ENCODE data around the gene UBR1.

UBR1 gene

GRCh38 chr15:42940527-42940926 is 165.3 kb downstream of the UBR1 start:
- Histone ChIP-seq H3K9me2 (ENCODE audit: low read depth, low read length) (no peaks in the 10 kb centered on the region), H3K4me1 (ENCODE audit: insufficient read depth, low read length, severe bottlenecking) (no peaks in the 10 kb centered on the region), H3K27ac (ENCODE audit: low read depth, low read length, poor library complexity, severe bottlenecking) (no peak overlapping the region), H3K79me2 (ENCODE audit: insufficient read depth, low read length) (no peaks in the 10 kb centered on the region), H4K20me1 (ENCODE audit: insufficient read depth, low read length) (no peaks in the 10 kb centered on the region), H3K4me3 (ENCODE audit: low read depth, low read length, poor library complexity, severe bottlenecking) (no peak overlapping the region), H3K36me3 (ENCODE audit: insufficient read depth, low read length) (peaks cover 19% of the 10 kb centered on the region), H3F3A (ENCODE audit: insufficient read depth, low read length) (no peaks in the 10 kb centered on the region), H3K27me3 (ENCODE audit: insufficient read depth, low read length) (no peaks in the 10 kb centered on the region), H2AFZ (ENCODE audit: low read length) (no peak overlapping the region), H3K4me2 (ENCODE audit: low read length) (no peak overlapping the region), H3K9me3 (ENCODE audit: low read length) (no peaks in the 10 kb centered on the region), H3K9ac (ENCODE audit: low read length) (no peak overlapping the region)
- TF ChIP-seq CTCF (IDR thresholded peaks at IDR 0.05; ENCODE audit: low read length), result no peak
- no peak for TF ChIP-seq EZH2 (IDR thresholded peaks at IDR 0.05; ENCODE audit: borderline replicate concordance, low read length)

- Histone ChIP-seq H3K27ac (ENCODE audit: low read depth, low read length, poor library complexity, severe bottlenecking) (no peak overlapping the region), H3K9me2 (ENCODE audit: low read depth, low read length) (no peaks in the 10 kb centered on the region), H3K4me3 (ENCODE audit: low read depth, low read length, poor library complexity, severe bottlenecking) (no peak overlapping the region), H3K9ac (ENCODE audit: low read length) (no peak overlapping the region), H2AFZ (ENCODE audit: low read length) (no peak overlapping the region), H3K4me1 (ENCODE audit: insufficient read depth, low read length, severe bottlenecking) (no peaks in the 10 kb centered on the region), H3K79me2 (ENCODE audit: insufficient read depth, low read length) (no peaks in the 10 kb centered on the region), H3K27me3 (ENCODE audit: insufficient read depth, low read length) (no peaks in the 10 kb centered on the region), H3F3A (ENCODE audit: insufficient read depth, low read length) (no peaks in the 10 kb centered on the region), H3K4me2 (ENCODE audit: low read length) (no peak overlapping the region), H3K36me3 (ENCODE audit: insufficient read depth, low read length) (peaks cover 12% of the 10 kb centered on the region; the same call in 1 of the 2 replicates), H4K20me1 (ENCODE audit: insufficient read depth, low read length) (no peaks in the 10 kb centered on the region), H3K9me3 (ENCODE audit: low read length) (no peaks in the 10 kb centered on the region)
- TF ChIP-seq EZH2 (IDR thresholded peaks at IDR 0.05; ENCODE audit: borderline replicate concordance, low read length) (no peak), CTCF (IDR thresholded peaks at IDR 0.05; ENCODE audit: low read length) (no peak)
These were observed 166.0 kb downstream of the UBR1 start for GRCh38 chr15:42939841-42940240.

- Histone ChIP-seq H3F3A (ENCODE audit: insufficient read depth, low read length) (no peaks in the 10 kb centered on the region), H3K79me2 (ENCODE audit: insufficient read depth, low read length) (no peaks in the 10 kb centered on the region), H4K20me1 (ENCODE audit: insufficient read depth, low read length) (no peaks in the 10 kb centered on the region), H3K27ac (ENCODE audit: low read depth, low read length, poor library complexity, severe bottlenecking) (no peak overlapping the region), H3K9me3 (ENCODE audit: low read length) (no peaks in the 10 kb centered on the region), H3K36me3 (ENCODE audit: insufficient read depth, low read length) (no peaks in the 10 kb centered on the region), H3K9me2 (ENCODE audit: low read depth, low read length) (no peaks in the 10 kb centered on the region), H3K4me3 (ENCODE audit: low read depth, low read length, poor library complexity, severe bottlenecking) (no peak overlapping the region), H3K4me1 (ENCODE audit: insufficient read depth, low read length, severe bottlenecking) (no peaks in the 10 kb centered on the region), H2AFZ (ENCODE audit: low read length) (no peak overlapping the region), H3K9ac (ENCODE audit: low read length) (no peak overlapping the region), H3K4me2 (ENCODE audit: low read length) (no peak overlapping the region), H3K27me3 (ENCODE audit: insufficient read depth, low read length) (no peaks in the 10 kb centered on the region)
- TF ChIP-seq CTCF (IDR thresholded peaks at IDR 0.05; ENCODE audit: low read length) (no peak), EZH2 (IDR thresholded peaks at IDR 0.05; ENCODE audit: borderline replicate concordance, low read length) (no peak)
These were observed 168.7 kb downstream of the UBR1 start for GRCh38 chr15:42937143-42937542.
